CD4-positive, alpha-beta T cell treated with Interleukin-6 at 100 ng/mL for 8 hours (primary cell): ENCODE measurements around the gene ASB3.
"Not testable (repeated sequence)": the region's sequence is repeated elsewhere in the genome, so short reads cannot be mapped to it uniquely, and the experiment has no call there.

Source experiments
- DNase-seq: peaks from one replicate; pipeline ENCODE4 v3.0.0-alpha.2; 2020; ENCODE audit warnings: mixed read lengths, low spot score

The ASB3 gene

DNA sequence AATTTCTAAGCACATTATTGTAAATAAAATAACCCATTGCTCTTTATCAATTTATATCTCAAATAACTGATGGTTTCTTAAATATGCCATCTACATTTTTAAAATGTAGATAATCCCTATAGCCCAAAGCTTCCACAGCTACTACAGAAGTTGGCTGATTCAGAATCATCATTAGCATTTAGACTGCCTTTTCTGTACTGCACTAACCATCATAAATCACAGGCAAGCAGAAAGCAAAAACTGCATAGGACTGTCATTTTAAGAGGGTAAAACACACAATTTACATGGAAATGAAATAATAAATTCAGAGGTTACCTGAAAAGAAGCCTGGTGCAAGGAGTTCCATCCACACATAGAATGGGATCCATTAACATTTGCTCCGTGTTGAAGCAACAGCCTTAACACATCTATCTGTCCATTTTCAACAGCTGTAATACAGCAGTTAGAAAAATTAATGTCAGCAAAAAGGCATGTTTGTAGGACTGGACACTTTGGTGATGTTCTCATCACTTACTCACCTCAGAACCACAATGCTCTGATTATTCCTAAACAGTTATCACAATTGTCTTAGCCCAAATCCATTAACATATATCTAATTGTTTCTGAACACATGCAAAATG lies 57.5 kb downstream of the ASB3 start:
- no peak for DNase-seq

GRCh38 chr2:53727921-53728320 lies 58.8 kb downstream of the ASB3 start:
- DNase-seq = no peak

DNA sequence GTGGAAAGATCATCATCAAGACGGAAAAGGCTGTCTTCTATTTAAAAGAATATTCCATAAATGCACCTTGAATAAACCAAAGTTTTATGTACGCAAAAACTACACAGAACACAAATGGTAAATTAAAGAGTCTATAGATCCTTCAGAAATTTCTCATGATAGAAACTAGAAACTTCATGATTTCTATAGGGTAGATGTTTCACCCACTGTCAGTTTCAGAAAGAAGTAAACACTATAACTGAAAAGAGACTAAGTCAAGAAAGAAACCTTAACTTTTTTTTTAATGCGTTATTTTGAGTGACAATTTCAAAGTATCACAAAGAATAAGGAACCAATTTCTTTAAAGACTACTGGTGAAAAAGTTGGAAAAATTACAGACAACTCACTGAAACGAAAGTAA lies 61.1 kb downstream of the ASB3 start:
- no peak for DNase-seq

- no peak for DNase-seq
Observed at GRCh38 chr2:53724536-53724935, 62.2 kb downstream of the ASB3 start.

DNA sequence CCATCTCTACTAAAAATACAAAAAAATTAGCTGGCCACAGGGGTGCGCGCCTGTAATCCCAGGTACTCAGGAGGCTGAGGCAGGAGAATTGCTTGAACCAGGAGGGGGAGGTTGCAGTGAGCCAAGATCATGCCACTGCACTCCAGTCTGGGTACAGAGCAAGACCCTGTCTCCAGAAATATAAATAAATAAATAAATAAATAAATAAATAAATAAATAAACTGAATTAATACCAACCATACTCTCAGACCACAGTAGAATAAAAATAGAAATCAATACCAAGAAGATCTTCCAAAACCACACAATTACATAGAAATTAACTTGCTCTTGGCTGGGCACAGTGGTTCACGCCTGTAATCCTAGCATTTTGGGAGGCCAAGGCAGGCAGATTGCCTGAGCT lies 65.8 kb downstream of the ASB3 start:
- not testable (repeated sequence) for DNase-seq

DNA sequence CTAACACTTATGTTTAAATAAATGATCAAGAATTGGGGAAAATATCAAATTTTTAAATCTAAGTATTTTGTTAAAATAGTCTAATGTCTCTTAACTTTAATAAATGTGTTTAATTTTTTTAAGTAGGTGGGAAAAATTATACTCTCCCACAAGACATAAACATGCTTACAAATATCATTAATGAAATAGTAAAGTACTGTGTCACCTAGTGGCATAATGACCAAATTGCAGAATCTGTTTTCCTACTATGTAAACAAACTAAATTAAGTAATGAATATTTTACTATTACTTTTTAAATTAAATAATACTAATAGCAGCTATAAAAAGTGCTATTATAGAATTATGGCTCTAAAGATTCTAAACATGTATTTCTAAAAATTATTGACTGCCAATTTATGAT lies 71.2 kb downstream of the ASB3 start:
- no peak for DNase-seq

DNA sequence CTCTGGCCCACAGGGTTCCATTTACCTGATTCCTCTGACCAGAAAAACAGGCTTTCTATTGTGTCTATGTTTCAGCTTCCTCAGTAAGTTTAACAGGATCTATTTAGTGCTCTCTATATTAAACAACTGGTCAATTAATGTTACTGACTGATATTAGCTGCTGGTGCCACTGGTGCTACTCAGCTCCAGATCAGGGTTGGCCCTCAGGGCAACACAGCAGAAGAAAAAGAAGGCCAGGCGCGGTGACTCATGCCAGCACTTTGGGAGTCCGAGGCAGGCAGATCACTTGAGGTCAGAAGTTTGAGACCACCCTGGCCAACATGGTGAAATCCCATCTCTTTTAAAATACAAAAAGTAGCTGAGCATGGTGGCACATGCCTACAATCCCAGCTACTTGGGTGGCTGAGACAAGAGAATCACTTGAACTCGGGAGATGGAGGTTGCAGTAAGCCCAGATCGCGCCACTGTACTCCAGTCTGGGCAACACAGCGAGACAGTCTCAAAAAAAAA lies 75.4 kb downstream of the ASB3 start:
- DNase-seq = no peak

- DNase-seq = no peak
Observed at GRCh38 chr2:53708988-53709387, 77.8 kb downstream of the ASB3 start.

- no peak for DNase-seq
Observed at GRCh38 chr2:53701221-53701620, 85.5 kb downstream of the ASB3 start.

DNA sequence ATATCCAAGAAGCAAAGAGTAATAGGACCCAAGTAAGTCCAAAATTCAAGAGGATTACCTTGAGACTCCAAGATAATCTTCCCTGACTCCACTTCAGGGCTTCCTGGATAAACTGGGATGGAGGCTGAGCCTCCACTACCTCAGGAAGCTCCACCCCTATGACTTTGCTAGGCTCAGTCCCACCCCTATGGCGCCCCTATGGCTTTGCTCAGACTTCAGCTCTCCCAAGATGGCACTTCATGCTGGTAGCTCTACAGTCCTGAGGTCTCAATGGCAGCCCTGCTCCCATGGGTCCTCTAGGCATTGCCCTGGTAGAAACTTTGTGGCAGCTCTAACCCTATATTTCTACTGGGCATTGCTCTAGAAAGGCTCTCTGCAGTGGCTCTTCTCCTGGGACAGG lies 89.1 kb downstream of the ASB3 start:
- no peak for DNase-seq

- DNase-seq = no peak
Observed at GRCh38 chr2:53697092-53697491, 89.7 kb downstream of the ASB3 start.

DNA sequence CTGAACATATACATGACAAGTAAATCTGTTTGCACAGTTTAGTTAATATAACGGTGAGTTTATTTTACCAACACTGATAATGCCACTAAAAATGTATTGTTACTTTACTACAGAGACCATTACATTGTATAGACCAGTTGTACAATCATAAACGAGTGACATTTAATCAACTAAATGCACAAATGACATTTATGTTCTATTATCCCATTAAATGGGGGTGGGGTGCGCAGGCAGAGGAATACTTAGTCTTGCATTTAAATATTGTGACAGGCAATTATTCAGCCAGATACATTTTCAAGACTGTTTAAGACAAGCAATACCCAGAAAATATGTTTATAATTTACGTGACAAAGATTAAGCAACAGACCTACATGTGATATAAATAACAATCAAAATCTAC lies 91.2 kb downstream of the ASB3 start:
- no peak for DNase-seq

GRCh38 chr2:53694096-53694771 lies 92.5 kb downstream of the ASB3 start:
- no peak for DNase-seq

- no peak for DNase-seq
Observed at GRCh38 chr2:53690876-53691275, 95.9 kb downstream of the ASB3 start.

- DNase-seq = no peak
Observed at GRCh38 chr2:53672881-53673522, 113.8 kb downstream of the ASB3 start.

- no peak for DNase-seq
Observed at GRCh38 chr2:53670331-53670730, 116.4 kb downstream of the ASB3 start.

DNA sequence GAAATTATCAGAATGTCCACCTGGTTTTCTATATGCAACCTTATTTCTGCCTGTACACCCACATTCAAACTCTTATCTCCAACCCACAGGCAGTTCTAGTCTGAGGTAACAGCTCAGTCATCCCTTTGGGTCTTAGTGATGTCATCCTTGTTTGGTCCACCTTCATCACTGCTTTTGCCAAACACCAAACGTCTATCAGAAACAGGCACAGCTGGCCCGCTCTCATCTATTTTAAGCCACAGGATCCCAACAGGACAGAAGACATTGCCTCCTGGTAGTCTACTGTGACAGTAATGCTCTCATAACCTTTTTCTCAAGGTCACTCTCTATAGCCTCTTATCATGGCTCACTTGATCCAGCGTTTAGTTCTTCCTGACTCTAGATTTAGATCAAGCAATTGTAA lies 118.1 kb downstream of the ASB3 start:
- DNase-seq = no peak

DNA sequence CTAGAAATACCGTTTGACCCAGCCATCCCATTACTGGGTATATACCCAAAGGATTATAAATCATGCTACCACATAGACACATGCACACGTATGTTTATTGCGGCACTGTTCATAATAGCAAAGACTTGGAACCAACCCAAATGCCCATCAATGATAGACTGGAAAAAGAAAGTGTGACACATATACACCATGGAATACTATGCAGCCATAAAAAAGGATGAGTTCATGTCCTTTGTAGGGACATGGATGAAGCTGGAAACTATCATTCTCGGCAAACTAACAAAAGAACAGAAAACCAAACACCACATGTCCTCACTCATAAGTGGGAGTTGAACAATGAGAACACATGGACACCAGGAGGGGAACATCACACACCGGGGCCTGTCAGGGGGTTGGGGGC lies 119.6 kb downstream of the ASB3 start:
- DNase-seq = not testable (repeated sequence)

DNA sequence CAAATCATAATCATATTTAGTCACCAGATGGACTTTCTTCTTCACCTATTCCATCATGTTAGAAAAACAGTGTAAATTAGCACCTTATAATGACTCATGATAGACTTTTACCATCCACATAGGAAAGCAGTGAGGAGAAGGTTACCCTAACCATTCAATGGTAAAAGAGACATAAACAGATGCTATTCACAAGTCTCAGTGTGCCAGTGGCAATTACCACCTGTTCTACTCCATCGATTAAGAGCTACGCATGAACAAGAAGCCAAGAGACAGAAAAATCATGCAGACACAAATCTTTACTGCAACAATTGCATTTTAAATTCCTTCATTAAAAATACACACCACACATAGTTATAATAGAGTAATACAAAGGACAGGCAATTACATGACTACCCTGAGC lies 125.9 kb downstream of the ASB3 start:
- no peak for DNase-seq

DNA sequence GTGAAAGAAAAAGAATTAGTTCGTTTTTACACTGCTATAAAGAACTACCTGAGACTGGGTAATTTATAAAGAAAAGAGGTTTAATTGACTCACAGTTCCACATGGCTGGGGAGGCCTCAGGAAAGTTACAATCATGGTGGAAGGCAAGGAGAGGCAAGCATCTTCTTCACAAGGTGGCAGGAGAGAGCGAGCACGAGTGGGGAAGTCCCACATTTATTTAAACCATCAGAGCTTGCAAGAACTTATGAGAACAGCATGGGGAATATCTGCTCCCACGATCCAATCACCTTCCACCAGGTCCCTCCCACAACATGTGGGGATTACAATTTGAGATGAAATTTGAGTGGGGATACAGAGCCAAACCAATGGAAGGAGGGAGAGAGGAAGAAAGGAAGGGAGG lies 128.3 kb downstream of the ASB3 start:
- not testable (repeated sequence) for DNase-seq

GRCh38 chr2:53655256-53655655 lies 131.5 kb downstream of the ASB3 start:
- no peak for DNase-seq

- DNase-seq = no peak
Observed at GRCh38 chr2:53654396-53654795, 132.4 kb downstream of the ASB3 start.

DNA sequence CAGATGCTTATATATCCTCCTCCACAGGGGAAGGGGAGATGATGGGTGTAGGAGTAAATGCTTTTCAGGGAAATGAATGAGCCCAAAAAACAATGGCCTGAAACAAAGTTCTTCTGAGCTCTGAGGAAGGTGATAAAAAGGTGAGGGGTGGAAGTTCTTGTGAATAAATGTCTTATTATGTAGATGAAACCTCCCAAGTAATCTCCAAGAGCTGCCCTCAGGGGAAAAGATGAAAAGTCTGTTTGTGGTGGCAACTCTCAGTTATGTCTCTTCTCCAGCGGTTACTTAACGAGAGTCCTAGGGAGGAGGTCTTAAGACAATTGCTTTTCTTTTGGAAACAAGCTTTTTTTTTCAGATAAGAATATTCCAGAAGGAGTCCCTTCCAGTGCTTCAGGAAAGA lies 134.6 kb downstream of the ASB3 start:
- no peak for DNase-seq
